Suppressor macrophage (primary cell): ENCODE measurements around the gene PI4KA.
"Not testable (repeated sequence)": the region's sequence is repeated elsewhere in the genome, so short reads cannot be mapped to it uniquely, and the experiment has no call there.

Source experiments
- DNase-seq, 4 experiments: peaks; one replicate each; pipeline ENCODE4 v3.0.0-alpha.2; 2020 to 2022

The PI4KA gene

GRCh38 chr22:20690586-20691317, 167.9 kb downstream of the PI4KA start:
- DNase-seq = not testable (repeated sequence)

GRCh38 chr22:20687356-20688172, 171.0 kb downstream of the PI4KA start:
- not testable (repeated sequence) for DNase-seq

GRCh38 chr22:20685764-20686163, 172.8 kb downstream of the PI4KA start:
- DNase-seq = not testable (repeated sequence)

DNA sequence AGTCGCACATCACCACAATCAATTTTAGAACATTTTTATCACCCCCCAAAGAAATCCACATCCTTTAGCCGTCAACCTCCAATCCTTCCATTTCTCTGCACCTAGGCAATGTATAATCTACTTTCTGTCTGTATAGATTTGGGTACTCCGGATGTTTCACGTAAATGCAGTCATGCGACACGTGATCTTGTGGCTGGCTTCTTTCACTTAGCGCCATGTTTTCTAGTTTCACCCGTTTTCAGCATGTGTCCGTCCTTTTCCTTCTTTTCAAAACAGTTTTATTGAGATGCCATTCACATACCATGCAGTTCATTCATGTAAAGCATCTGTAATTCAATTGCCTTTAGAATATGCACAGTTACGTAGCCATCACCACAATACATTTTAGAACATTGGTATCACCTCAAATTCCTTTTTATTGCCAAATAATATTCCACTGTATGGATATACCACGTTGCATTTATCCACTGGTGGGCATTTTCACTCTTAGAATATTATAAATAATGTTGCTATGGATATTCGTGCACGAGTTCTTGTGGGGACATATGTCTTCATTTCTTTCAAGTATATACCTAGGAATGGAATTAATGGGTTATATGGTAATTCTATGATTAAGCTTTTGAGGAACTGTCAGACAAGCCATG, 179.7 kb downstream of the PI4KA start:
- not testable (repeated sequence) for DNase-seq

GRCh38 chr22:20677684-20678242, 180.8 kb downstream of the PI4KA start:
- DNase-seq = no peak

- not testable (repeated sequence) for DNase-seq
These were observed 183.0 kb downstream of the PI4KA start for GRCh38 chr22:20675613-20676012.

GRCh38 chr22:20674998-20675397, 183.6 kb downstream of the PI4KA start:
- no peak for DNase-seq

GRCh38 chr22:20673295-20674195, 185.1 kb downstream of the PI4KA start:
- DNase-seq = no peak

GRCh38 chr22:20672732-20673131, 185.9 kb downstream of the PI4KA start:
- no peak for DNase-seq

DNA sequence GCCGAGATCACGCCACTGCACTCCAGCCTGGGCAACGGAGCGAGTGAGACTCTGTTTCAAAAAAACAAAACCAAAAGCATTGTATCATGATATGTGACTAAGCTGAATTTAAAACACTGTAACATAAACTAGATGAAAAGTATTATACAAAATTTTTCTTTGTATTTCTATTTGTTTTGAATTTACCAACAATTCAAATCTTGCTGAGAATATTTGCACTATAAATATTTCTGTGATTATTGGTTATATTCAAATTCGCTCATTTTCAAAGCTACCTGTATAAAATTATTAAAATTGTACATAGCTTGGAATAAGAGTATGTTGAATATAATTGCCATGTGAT, 186.6 kb downstream of the PI4KA start:
- DNase-seq = no peak

- no peak for DNase-seq
These were observed 187.1 kb downstream of the PI4KA start for GRCh38 chr22:20671409-20672081.

GRCh38 chr22:20670457-20671261, 188.0 kb downstream of the PI4KA start:
- DNase-seq = not testable (repeated sequence)

DNA sequence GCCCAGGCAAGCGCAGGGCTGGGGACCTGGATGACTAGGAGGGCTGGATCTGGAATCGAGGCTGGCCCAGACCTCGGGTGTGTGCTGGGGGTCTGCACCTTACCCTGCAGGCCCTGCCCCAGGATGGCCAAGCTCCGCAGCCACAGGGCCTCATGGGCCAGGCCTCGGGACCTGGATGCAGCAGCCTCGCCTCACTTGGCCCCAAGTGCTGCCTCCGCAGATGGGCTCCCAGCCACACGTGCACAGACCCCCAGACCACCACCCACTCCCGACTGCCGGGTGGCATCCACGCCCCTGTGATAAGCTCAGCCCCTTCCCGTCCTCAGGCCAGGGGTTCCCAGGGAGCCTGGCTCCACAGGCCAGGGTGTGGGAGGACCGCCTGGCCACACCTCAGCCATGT, 188.7 kb downstream of the PI4KA start:
- not testable (repeated sequence) for DNase-seq

GRCh38 chr22:20669471-20669870, 189.1 kb downstream of the PI4KA start:
- not testable (repeated sequence) for DNase-seq

- not testable (repeated sequence) for DNase-seq
These were observed 189.8 kb downstream of the PI4KA start for GRCh38 chr22:20668769-20669168.

- not testable (repeated sequence) for DNase-seq
These were observed 190.4 kb downstream of the PI4KA start for GRCh38 chr22:20668226-20668625.

- not testable (repeated sequence) for DNase-seq
These were observed 191.1 kb downstream of the PI4KA start for GRCh38 chr22:20667548-20667947.

DNA sequence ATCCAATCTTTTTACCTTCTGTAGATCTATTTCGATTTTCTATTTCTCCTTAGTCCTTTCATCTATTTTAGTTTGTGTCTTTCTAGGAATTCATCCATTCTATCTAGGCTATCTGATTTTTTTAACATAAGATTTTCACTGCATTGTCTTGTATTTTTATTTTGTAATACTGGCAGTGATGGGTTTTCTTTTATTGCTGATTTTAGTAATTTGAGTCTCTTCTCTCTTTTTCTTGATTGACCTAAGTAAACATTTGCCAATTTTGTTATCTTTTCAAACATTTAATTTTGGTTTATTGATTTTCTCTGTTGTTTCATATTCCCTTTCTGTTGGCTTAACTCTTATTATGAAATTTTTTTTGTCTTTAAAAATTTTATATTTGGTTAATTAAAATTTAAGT, 192.1 kb downstream of the PI4KA start:
- no peak for DNase-seq

- no peak for DNase-seq
These were observed 194.0 kb downstream of the PI4KA start for GRCh38 chr22:20664594-20664959.

DNA sequence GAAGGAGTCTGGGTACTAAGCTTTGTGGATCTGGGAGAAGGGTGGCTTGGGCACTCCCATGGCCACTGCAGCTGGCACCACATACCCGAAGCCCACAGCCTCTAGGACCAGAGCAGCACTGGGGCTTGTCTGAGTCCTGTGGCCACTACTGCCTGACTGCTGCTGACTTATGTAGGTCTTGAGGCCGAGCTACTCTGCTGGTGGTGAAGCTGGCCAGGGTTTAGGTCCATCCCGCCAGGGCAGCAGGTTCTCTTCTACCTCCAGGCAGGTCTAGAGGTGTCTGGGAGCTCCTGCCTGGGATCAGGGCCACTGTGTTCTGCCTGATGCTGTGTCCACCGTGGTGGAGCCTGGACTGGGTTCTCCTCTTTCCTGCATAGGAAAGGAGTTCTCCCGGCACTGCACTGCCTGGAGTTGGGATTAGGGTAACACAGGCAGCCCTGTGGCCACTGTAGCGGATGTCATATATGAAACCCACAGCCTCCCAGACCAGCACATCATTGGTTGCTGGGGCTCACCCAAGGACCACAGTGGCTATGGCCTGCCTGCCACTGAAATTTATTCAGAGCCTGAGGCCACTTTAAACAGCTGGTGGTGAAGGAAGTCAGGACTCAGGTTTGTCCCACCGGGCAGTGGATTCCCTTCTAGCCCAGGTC, 194.5 kb downstream of the PI4KA start:
- DNase-seq = no peak
